Measurements from ENCODE around the gene RFWD3.
A peak's percentile ranks its signal among the peaks of the same experiment; 100 is the strongest.
"Not testable (repeated sequence)": the region's sequence is repeated elsewhere in the genome, so short reads cannot be mapped to it uniquely, and the experiment has no call there.

RFWD3 gene, protein sequence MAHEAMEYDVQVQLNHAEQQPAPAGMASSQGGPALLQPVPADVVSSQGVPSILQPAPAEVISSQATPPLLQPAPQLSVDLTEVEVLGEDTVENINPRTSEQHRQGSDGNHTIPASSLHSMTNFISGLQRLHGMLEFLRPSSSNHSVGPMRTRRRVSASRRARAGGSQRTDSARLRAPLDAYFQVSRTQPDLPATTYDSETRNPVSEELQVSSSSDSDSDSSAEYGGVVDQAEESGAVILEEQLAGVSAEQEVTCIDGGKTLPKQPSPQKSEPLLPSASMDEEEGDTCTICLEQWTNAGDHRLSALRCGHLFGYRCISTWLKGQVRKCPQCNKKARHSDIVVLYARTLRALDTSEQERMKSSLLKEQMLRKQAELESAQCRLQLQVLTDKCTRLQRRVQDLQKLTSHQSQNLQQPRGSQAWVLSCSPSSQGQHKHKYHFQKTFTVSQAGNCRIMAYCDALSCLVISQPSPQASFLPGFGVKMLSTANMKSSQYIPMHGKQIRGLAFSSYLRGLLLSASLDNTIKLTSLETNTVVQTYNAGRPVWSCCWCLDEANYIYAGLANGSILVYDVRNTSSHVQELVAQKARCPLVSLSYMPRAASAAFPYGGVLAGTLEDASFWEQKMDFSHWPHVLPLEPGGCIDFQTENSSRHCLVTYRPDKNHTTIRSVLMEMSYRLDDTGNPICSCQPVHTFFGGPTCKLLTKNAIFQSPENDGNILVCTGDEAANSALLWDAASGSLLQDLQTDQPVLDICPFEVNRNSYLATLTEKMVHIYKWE

DNA sequence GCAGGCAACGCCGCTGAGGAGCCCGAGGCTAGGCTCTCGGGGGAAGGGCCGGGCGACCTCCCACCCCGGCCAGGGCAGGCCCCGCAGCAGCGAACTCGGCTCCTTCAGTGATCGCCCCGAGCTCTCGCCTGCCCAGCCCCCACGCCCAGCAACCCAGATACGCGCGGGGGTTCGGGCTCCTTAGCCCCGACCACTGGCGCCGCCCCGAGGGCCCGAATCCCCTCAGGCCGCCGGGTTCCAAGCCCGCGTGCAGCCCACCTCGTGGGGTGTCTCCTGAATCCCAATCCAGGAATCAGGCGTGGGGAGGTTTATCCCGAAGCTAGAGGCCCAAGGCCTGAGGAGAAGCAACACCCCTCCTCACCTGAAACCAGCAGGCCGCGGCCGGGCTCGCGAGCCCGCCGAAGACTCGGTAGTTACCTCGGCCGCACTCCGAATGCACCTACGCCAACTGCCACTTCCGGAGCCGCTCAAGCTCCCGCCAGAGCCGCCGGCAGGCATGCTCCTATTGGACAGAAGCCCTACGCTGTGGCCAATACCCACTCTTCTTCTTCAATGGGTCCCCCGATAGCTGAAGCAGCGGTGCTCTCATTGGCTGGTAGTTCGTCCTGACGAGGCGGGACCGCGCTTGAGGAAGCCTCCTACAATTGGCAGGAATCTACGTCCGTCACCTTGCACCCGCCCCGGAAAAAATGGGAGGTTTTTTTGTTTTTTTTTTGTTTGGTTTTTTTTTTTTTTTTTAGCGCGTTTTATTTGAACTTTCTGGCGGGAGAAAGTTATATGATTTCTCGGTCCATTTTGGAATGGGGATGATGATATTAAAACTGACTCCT lies at the start of gene RFWD3:
RFWD3 (minus strand) TSS at position 453 of the 830 bp plus-strand sequence. CDS start 5,428 bp downstream, outside the sequence.
- DNase-seq, result peak; percentile 97

DNA sequence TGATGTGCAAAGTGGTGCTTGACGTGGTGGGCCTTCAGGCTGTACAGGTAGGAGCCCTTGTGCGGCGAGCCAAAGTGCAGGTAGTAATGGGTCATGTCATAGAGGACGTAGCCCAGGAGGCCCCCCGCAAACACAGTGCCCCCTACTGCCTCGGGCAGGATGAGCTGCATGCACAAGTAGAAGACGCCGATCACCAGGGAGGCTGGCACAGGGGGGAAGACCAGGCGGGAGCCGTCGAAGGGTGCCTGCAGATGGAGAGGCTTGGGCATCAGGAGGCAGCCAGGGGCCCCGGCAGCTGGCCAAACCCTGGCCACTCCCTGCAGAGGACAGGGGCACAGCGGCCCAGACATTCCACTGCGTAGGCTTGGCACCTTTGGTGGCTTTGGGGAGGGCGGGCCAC lies 49.7 kb upstream of the RFWD3 start:
- no peak for DNase-seq

DNA sequence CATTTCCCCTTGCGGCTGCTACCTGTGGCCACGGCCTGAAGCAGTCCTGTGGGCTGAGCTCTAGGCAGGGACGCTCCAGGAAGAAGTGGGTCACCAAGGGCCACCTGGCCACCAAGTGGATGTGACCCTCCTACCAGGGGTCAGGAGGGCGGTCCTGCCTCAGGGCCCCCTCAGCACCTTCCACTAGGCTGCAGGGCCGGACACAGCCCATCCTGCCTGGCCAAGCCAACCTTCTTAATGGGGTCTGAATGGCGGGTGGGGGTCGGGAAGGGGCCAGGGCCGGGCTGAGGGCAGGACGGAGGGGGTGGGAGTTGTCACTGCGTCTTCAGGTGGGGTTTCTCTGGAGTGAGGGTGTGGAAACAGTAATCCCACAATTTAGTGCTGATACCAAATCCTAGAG lies 47.2 kb upstream of the RFWD3 start:
- DNase-seq, result no peak

DNA sequence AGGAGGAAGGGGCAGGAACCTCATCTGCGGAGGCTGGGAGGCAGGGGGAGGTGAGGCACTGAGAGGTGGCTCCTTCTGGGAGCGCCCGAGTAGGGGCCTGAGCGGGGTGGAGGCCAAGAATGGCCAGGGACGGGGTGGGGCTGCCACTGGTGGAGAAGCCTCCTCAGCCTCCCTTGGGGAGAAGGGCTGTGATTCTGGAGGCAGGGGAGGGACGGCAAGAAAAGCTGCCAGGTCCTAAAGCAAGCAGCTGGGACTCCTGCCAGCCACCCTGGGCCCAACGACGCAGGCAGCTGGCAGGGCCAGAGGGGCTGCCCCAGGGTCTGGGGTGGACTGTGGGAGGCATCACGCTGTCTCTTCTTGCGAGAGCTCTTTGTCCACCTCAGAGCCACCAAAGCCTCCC lies 46.6 kb upstream of the RFWD3 start:
- DNase-seq, result no peak

DNA sequence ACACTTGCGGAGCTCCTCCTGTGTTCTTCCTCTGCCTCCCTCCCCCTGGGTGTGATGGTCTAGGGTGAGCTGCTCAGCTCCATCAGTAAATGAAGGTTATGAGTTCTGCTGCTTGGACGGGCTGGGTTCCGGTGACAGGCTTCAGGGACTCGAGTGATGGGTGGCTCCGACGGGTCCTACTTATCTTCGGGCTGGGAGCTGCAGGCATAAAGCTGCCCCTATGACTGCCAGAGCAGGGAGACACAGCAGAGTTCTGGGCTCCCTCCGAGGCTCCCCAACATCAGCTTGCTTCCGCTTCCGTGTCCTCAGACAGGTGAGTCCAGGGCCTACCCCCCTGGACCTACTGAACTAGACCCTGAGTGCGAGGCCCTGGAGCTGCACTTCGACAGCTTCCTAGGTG lies 45.3 kb upstream of the RFWD3 start:
- no peak for DNase-seq

DNA sequence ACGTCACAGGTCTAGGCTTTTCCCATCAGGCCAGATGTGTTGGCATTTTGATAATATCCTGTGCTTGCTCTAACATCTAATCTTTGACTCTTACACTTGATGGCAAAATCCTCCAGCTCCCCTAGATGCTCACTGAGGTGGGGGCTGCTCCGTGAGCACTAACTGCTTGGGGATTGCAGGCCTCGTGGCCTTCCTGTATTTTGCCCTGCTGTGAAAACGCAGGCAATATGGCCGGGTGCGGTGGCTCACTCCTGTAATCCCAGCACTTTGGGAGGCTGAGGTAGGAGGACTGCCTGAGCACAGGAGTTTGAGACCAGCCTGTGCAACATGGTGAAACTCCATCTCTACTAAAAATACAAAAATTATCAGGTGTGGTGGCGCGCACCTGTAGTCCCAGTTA lies 43.7 kb upstream of the RFWD3 start:
- no peak for DNase-seq

DNA sequence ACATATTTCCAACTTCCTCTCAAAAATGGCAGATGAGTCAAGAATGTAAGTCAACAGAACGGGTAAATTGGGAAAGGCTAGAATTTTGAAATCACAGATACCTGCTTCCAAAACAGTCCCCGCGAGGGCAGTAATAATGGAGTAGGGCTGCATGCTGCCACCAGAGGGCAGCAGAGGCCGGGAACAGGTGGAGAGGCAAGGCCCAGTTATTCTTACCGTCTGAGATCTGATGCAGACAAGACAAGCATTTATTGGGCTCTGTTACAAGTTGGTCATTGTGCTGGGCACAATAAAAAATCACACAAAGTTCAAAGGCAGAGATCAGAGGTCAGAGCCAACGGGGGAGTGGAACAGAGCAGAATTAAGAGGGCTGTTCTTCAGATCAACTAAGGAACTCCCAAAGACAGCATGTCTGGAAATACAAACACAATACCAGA lies 42.8 kb upstream of the RFWD3 start:
- peak; percentile 71 for DNase-seq

DNA sequence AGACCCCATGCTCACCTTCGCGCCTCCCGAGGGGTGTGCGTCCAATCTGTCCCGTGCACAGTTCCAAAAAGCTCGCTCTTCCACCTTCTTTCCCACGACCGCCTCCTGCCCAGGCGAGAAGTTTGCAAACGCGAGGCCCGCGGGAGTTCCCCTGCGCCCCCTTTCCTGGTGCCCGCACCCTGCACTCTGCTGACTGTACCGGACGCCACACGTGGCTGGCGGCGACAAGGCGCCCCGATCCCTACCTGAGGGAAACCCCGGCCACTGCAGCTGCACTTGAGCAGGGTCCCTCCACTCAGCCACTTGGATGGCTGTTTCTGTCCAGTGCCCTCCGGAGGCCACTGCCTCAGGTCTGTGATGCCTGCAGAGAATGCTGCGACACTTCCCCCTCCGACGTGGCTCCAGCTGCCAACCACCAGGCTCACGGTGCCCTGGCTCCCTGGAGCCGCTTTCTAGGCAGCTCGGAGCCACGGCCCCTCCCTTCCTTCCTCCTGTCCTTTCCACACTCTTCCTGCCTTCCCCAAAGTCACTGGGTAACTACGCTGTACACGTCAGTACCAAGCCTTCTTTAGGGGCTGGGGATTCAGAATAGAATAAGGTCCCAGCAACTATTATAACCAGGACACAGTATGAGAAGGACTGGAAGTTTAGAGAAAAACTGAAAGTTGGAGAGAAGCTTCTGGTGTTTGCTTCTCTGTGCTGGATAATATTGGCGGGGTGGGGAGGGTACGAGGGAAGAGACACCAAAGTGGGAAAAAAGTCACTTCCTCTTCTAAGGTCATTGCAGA lies 34.0 kb upstream of the RFWD3 start, which contains the start of gene MLKL:
MLKL (minus strand) TSS at position 425 of the 788 bp plus-strand sequence. CDS start 5,105 bp downstream, outside the sequence.
- DNase-seq, result peak; percentile 59

DNA sequence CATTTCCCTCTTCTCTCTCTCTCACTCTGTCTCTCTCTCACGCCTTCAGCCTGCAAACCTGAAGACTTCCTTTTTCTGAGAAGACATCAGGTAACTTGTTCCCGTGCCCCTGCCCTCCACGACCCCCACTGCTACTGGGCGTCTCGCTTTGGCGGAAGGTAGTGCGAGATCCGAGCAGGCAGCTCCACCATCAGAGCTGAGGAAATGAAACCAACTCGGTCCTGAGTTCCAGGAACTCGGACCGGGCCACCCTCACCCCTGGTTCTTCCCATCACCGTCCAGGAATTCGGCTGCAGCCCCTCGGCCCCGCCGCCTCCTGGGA lies 33.4 kb upstream of the RFWD3 start:
- no peak for DNase-seq

DNA sequence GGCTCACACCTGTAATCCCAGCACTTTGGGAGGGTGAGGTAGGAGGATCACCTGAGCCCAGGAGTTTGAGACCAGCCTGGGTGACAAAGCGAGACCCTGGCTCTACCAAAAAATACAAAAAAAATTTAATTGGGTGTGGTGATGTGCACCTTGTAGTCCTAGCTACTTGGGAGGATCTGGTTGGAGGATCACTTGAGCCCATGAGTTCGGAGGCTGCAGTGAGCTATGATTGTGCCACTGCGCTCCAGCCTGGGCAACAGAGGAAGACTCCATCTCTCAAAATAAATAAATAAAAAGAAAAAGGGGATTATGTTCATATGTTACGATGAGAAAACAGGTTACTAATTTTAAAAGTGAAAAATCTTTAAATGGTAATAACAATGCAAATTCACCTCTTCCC lies 33.0 kb upstream of the RFWD3 start:
- no peak for DNase-seq

DNA sequence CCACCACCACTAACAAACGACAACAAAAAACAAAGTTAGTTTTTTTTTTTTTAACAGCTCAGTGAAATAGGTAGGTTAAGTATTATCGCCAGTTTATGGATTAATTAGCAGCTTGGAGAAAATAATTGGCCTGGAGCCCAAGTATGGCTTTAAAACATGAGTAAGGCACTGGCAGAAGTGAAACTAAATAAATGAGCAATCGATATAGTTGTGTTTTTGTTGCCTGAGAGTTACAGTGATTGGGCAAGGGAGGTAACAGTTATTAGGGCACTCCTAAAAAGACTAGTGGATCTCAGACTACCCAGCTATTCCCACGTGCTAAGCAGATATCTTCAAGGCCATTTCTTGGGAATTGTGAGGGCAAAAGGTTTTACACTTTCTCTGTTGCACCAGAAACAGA lies 31.5 kb upstream of the RFWD3 start:
- DNase-seq, result no peak

DNA sequence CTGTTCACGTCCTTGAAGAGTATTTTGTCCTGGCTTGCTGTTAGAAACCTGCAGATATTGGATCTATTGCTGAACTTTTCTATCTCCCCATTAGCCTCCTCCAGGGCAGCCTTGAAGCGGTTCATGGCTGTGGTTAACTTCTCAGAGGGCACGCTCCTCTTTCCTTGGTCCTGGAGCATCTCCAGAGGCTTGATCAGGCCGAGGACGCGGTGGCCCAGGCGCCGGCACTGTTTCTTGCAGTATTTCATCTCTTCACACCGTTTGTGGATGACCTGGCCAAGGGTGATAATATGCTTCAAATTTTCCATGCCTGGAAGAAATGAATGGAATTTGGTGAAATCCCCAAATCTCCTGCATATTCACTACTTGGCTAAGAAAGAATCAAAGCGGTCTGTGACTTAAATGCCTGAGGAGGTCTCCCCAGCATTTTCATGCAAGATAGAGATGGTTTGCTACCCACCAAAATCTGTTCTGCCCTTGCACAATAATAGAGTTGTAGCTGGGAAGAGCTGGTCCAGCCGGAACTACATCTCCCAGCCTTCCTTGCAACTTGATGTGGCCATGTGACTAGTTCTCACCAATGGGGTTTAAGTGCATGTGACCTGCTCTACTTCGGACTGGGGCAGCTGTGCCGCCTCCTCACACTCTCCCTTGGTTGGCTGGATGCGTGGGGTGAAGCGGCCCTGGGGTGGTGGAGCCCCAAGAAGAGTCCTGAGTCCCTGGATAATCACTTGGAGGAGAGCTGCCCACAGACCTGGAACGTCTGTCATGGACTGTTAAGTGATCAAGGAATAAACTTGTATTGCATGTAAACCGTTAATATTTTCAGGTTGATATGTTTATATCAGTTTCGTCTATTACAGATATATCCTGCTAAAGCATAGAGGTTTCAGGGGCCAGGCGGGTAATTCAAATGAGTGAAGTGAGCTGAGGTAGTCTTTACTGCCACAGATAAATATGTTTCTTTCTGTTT lies 29.1 kb upstream of the RFWD3 start:
- peak; percentile 39 for DNase-seq

DNA sequence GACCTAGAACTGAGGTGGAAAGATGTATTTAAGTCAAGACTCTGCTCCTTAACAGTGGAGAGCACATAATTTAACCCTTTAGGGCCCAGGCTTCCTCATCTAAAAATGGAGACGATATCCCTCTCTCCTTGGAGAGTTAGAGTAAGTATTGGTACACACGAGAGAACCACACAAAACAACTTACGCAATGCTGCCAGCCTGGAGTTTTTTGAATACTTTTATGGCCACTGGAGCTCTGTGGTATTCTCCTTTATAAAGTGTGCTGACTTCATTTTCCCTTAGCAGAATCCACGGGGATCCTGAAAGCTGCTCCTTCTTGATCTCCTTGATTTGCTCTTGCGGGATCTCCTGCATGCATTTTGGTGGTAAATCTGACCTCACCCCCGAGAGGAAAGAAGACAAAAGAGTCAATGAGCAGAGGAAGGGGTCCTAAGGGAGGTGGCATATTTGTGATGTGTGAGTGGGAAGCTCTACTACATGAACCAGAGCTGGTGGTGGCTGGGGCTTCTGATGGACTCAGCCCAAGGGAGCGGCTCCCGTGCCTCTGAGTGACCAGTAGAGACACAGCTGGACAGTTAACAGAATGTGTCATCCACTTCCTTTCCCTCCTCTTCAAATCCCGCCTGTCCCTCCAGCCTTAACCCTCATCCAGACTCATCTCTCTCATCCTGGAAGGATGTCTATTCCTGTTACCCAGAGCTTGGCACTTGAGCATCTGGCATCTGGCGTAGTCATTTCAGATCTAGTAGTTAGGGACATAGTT lies 24.6 kb upstream of the RFWD3 start:
- no peak for DNase-seq

DNA sequence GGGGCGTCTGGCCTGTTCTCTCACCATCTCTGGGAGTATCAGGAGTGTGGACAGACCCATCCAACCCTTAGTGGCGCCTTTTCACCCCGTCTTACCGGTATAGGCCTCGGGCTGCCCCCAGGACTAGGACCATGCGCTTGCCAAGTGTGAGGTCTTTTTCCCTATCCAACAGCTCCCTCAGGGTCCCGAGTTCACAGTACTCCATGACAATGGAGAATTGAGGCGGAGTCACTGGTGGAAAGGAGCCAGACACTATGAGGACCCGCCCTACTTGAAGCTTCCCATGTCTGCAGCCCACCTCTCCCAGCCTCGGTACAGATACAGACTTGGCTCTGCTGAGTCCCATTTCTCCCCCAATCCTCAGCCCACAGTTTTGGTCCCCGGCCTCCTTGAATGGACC lies 15.9 kb upstream of the RFWD3 start:
- no peak for DNase-seq

DNA sequence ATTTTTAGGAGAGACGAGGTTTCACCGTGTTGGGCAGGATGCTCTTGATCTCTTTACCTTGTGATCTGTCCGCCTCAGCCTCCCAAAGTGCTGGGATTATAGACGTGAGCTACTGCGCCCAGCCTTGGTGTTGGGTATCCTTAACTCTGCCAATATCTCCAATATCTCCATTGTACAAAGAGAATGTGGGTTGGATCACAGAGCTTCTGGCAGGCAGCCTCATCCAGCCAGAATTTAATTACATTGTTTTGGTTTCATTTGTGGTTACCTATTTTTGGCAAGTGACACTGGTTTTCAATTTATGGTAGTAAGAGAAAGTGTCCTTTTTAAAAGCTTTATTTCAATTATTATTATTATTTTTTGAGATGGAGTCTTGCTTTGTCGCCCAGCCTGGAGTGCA lies 14.0 kb upstream of the RFWD3 start:
- no peak for DNase-seq

DNA sequence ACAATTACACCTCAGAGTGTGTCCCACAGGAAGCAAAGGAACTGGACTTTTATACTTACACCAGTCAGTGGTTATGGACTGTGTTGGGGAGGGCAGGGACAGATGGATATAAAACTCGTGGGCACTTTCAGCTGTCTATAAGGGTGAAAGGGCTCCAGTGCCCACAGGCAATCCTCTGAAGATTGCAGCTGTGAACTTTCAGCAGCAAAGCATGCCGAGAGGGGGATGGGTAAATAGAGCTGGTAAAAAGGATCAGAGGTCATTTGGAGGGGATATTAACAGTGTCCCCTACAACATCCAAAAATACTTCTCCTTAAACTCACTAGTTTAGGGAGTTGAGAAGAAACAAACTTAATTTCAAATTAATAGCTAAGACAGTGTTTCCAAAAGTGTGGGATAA lies 13.3 kb upstream of the RFWD3 start:
- no peak for DNase-seq

DNA sequence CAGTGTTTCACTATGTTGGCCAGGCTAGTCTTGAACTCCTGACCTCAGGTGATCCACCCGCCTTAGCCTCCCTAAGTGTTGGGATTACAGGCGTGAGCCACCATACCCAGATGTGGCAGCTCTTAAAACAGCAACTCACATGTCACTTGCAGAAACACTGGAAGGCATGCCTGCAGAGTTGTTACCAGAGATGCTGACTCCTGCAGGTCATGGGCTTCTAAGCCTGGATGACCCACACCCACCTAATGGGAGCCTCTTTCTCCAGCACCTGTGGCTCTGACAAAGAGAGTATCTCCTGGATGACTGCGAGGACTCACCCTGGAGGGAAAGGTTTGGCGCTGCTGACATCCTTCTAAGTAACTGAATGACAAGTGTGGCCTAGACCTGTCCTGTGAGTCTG lies 11.2 kb upstream of the RFWD3 start:
- no peak for DNase-seq

DNA sequence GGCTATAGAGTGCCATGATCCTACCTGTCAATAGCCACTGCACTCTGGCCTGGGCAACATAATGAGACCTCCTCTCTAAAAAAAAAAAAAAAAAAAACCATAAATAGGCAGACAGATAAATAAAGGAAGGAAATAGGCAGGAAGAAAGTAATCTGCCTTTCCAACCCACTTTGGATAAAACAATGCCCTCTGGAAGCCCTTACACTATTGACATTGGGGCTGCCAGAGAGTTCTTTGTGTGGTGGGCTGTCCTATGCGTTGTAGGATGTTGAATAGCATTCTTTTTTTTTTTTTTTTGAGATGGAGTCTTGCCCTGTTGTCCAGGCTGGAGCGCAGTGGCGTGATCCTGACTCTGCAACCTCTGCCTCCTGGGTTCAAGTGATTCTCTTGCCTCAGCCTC lies 7.2 kb upstream of the RFWD3 start:
- no peak for DNase-seq

DNA sequence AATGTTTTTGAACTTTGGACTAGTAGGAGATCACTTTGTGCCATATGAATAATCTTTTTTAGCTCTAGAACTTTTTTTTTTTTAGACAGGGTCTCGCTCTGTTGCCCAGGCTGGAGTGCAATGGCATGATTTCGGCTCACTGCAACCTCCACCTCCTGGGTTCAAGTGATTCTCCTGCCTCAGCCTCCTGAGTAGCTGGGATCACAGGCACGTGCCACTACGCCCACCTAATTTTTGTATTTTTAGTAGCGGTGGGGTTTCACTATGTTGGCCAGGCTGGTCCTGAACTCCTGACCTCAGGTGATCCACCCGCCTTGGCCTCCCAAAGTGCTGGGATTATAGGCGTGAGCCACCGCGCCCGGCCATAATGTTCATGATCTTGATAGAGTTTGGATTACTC lies 2.2 kb upstream of the RFWD3 start:
- not testable (repeated sequence) for DNase-seq

DNA sequence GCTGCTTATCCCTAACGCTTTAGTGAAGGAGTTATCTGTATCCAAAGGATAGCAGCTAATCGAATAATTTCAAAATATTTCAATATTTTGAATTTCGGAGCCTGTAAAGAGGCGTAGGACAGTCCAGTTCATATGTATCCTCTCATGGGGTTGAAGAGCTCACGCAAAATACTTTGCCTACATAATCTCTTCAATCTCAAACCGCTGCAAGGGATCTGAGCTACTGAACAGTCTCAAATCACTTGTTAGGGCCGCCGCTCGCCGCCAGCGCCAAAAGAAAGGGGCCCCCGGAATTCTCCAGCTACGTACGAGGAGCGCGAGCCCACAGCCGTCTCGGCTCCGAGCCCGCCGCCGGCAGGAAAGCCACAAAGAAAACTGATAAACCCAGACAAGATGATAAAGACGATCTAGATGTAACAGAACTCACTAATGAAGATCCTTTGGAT lies 601 bp upstream of the RFWD3 start:
- DNase-seq, result no peak

Measured in stimulated activated naive CD4-positive, alpha-beta T cell treated with Interleukin-2 at 50 U/mL for 16 hours (primary cell).